ENCODE data around the gene OR5B2.
"Not testable (repeated sequence)": the region's sequence is repeated elsewhere in the genome, so short reads cannot be mapped to it uniquely, and the experiment has no call there.

OR5B2 gene

GRCh38 chr11:58428021-58428420 lies at the start of gene OR5B2:
TSS of gene OR5B2 (minus strand) at chr11:58428121. CDS start at chr11:58423261, 4,860 bp downstream.
- DNase-seq, result no peak

- no peak for DNase-seq
Measured at GRCh38 chr11:58471892-58472291, 44.0 kb upstream of the OR5B2 start.

DNA sequence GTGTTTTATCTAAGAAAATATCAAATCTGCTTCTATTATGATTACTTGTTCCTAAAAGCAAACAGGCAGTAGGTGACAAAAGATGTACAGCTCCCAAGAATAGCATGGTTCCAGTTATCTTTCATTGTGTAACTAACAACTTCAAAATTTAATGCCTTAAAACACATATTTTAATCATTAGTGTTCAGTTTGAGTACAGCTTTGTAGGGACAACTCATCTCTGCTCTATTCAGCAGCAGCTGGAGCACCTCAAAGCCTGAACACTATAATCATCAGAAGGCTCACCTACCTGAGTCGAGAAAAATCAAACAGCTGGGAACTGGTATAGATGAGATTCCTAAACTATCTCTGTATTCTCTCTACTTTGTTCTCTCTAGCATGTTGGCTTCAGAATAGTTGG lies 38.4 kb upstream of the OR5B2 start:
- DNase-seq, result no peak

- DNase-seq, result no peak
Measured at GRCh38 chr11:58465690-58466089, 37.8 kb upstream of the OR5B2 start.

DNA sequence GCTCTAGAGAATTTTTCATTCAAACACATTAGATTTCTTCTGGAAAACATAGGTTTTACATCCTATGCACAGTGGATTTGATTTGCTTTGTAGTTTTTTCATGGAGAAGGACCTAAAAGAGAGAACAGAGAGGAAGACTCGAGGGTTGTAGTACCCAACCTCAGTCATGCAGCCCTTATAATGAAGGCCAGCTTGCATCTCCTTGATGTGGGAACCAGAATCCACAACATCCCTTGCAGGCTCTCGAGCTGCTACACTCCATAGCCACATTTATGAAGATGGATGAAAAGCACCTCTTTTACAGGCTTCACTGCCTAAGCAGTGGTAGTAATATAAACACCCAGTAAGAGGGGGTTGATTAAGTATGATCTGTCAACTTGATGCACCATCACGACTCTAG lies 23.7 kb upstream of the OR5B2 start:
- DNase-seq, result no peak

DNA sequence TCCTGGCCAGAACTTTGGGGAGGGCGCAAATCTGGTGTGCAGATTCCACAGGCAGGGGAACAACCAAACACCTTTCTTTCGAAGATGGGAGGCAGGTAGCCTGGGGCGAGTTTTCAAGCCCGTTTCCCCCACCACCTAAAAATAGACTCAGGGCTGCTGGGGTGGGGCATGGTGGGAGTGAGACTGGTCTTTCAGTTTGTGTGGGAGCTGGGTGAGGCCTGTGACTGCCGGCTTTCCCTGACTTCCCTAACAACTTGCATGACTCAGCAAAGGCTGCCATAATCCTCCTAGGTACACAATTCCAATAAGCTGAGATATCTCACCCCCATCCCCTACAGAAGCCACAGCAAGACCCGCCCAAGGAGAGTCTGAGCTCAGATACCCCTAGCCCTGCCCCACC lies 18.4 kb upstream of the OR5B2 start:
- no peak for DNase-seq

GRCh38 chr11:58444300-58444699 lies 16.4 kb upstream of the OR5B2 start:
- no peak for DNase-seq

DNA sequence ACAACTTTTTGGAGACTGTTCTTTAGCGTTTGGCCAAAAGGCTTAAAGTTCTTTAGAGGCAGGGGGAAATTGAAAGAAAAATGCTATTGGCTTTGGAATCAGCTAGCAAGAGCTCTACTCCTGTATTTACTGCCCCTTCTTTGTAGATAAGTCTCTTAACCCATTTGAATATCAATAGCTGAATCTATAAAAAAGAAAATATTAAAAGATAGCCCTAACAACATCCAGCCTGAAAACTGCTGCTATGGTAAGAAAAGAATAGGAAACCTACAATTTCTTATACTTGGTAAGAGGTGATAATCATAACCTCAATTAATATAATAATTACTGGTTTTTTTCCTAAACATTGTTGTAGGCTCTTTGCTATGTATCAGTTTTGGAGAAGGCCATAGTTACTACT lies 14.2 kb upstream of the OR5B2 start, which contains the start of gene OR5B12:
OR5B12 (minus strand) TSS at position 101 of the 400 bp plus-strand sequence. CDS start 2,085 bp downstream, outside the sequence.
- DNase-seq, result no peak

- no peak for DNase-seq
Measured at GRCh38 chr11:58438486-58438885, 10.6 kb upstream of the OR5B2 start.

- no peak for DNase-seq
Measured at GRCh38 chr11:58434217-58434616, 6.3 kb upstream of the OR5B2 start.

DNA sequence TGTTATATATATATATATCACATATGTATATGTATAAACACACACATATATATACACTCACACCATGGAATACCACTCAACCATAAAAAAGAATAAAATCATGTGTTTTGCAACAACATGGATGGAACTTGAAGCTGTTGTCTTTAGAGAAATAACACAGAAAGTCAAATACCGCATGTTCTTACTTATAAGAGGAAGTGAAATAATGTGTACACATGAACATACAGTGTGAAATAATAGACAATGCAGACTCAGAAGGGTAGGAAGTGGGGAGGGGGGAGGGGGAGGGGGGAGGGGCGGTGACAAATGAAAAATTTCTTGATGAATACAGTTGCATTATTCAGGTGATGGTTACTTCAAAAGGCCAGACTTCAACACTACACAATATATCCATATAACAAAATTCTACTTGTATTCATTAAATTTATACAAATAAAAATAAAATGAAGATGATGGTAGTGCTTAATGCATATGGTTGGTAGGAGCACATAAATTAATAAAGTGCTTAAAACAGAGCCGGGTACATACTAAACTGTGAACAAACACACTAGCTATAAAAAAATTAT lies 5.8 kb upstream of the OR5B2 start:
- no peak for DNase-seq

GRCh38 chr11:58429273-58429672 lies 1.4 kb upstream of the OR5B2 start:
- DNase-seq, result no peak

DNA sequence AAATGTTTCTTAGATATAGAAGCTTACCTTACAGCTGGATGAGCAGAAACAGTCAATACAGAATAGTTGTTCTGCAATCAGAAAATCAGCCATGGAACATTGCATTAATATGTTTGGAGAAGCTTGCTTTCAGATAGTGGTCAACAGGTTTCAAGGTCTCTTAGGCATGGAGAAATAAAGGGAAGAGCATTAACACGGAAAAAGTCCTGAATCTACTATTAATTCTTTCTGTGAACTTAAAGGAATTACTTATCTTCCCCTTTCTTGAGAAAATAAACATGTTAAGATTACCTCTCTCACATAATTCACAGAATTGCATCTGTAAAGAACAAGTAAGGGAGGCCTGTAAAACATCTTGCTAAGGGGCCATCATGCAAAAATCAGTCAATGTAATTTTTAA lies 21.1 kb downstream of the OR5B2 start, which contains the start of gene OR5B3:
OR5B3 (minus strand) TSS at position 101 of the 400 bp plus-strand sequence. CDS start 3,465 bp downstream, outside the sequence.
- DNase-seq, result no peak

DNA sequence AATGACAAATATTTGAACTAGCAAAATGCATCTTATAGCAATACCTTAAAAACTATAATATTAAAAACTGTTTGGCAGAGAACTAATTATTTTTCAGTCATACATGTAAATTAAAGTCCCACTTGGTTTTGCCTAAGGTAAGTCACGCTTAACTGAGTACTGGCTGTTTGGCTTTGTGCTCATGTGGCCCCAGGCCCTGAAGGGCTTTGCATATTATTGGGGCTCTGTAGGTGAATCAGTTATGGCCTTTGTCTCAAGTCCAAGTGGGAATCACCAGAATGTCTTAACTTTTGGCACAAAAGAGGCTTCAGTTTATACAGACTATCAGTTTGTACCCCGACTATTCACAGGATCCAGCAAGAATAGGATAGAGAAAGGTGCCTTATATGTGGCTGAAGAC lies 28.3 kb downstream of the OR5B2 start:
- DNase-seq, result not testable (repeated sequence)

DNA sequence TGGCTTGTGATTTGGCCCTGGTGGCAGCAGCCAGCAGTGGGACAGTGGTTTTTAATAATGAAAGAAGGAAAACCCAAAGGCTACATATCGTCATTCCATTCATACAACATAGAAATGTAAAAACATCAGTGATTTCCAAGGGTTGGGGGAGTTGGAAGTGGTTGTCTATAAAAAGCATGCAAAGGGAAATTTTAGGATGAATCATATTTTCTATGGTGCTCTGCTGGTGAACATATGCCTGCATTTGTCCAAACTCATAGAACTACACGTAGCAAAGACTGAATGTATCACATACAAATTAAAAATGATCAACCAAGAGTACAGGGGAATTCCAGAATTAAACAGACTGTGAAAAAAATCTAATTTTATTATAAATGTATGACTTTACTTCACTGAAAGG lies 32.3 kb downstream of the OR5B2 start:
- no peak for DNase-seq

GRCh38 chr11:58394195-58394594 lies 33.7 kb downstream of the OR5B2 start:
- DNase-seq, result no peak

DNA sequence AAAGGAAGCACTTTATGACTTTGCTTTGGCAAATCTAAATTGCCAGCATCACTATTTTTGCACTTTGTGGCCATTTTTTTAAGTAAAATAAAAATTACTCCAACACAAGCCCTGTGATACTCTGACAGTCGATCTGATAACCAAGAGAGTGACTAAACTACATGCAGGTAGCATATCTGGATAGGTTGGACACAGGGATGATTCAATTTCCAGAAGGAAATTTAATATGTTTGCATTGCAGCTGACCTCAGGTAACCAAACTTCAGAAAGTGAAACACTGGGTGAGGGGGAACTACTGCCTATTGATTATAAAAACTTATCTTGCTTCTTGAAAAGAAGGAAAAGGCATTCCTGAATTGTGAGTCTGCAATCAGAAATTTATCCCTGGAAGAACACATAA lies 35.2 kb downstream of the OR5B2 start:
- DNase-seq, result no peak

GRCh38 chr11:58391879-58392278 lies 36.0 kb downstream of the OR5B2 start:
- no peak for DNase-seq

DNA sequence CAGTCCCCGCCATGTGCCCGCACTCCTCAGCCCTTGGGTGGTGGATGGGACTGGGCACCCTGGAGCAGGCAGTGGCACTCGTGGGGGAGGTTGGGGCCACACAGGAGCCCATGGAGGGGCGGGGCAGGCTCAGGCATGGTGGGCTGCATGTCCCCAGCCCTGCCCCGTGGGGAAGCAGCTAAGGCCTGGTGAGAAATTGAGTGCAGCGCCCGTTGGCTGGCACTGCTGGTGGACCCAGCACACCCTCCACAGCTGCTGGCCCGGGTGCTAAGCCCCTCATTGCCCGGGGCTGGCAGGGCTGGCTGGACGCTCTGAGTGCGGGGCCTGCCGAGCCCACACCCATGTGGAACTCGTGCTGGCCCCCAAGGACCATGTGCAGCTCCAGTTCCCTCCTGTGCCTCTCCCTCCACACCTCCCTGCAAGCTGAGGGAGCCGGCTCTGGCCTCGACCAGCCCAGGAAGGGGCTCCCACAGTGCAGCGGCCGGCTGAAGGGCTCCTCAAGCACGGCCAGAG lies 37.3 kb downstream of the OR5B2 start:
- no peak for DNase-seq

Data from NCI-H2081 treated with DMSO at 0.1 percent for 48 hours (cell line).